ENCODE results near the gene CHIC2. TPM values are rescaled to one million over a fixed set of nuclear protein-coding genes. Genes with fewer than 3 reads are reported as not detected.

Gene CHIC2
- total and polyA plus RNA-seq, 2 of the 4 experiments (the other 2 are of a cell fraction), result 20.4 to 26.3 TPM

- H3K9me3 ChIP-seq (ENCODE audit: control insufficient read depth, insufficient read depth, low read length), result no peaks in the 10 kb centered on the region
- H4K91ac ChIP-seq (ENCODE audit: insufficient read depth, low read depth, low read length), result peak overlapping the region; percentile 69
- peaks cover 5 to 23% of the 10 kb centered on the region in 2 experiments; a peak in 3 of 4 replicates for H3K79me1 ChIP-seq (ENCODE audit: low read depth in 1 of 2, low read length in 2 of 2)
- H2BK15ac ChIP-seq (ENCODE audit: low read depth, low read length), result peak overlapping the region; percentile 94
- H3K23ac ChIP-seq (ENCODE audit: low read depth, low read length), result peak overlapping the region; percentile 83
- peak overlapping the region; percentile 34; the same call in 1 of the 2 replicates for H3K14ac ChIP-seq (replicated peaks; ENCODE audit: low read depth, low read length)
- no peak for ATAC-seq (ENCODE audit: low read depth)
- TF ChIP-seq SMC3 (IDR thresholded peaks at IDR 0.05; ENCODE audit: low read depth, low read length) (no peak), BHLHE40 (IDR thresholded peaks at IDR 0.05; ENCODE audit: low read depth, low read length) (no peak), CHD1 (IDR thresholded peaks at IDR 0.05; ENCODE audit: low read depth, low read length) (no peak), MAFK (IDR thresholded peaks at IDR 0.05; ENCODE audit: low read depth, low read length) (no peak), NFE2L2 (IDR thresholded peaks at IDR 0.05; ENCODE audit: low read depth, low read length) (no peak), MAZ (IDR thresholded peaks at IDR 0.05; ENCODE audit: borderline replicate concordance, low read depth, low read length) (no peak), FOS (IDR thresholded peaks at IDR 0.05; ENCODE audit: low read depth, low read length) (no peak), POLR2A (IDR thresholded peaks at IDR 0.05; ENCODE audit: low read depth, low read length) (no peak), ELK1 (IDR thresholded peaks at IDR 0.05; ENCODE audit: borderline replicate concordance, low read depth, low read length) (no peak), CTCF (conservative IDR thresholded peaks at IDR 0.05; ENCODE audit: low read depth, low read length) (no peak), RCOR1 (IDR thresholded peaks at IDR 0.05; ENCODE audit: insufficient replicate concordance, low read length) (no peak), MXI1 (IDR thresholded peaks at IDR 0.05; ENCODE audit: borderline replicate concordance, low read depth, low read length) (no peak), RFX5 (IDR thresholded peaks at IDR 0.05; ENCODE audit: low read depth, low read length) (no peak), CEBPB (IDR thresholded peaks at IDR 0.05; ENCODE audit: low read depth, low read length) (no peak), USF2 (IDR thresholded peaks at IDR 0.05; ENCODE audit: low read depth, low read length) (no peak), RAD21 (IDR thresholded peaks at IDR 0.05; ENCODE audit: low read length) (no peak)
- intact Hi-C loops (cut with micrococcal nuclease), result loop anchor here (10.0 kb wide), 1 partner anchor 362 kb away; no protein-coding TSS in a partner anchor
- ChIA-PET POLR2A (ENCODE audit: unreplicated experiment) (no interaction called here), CTCF (no interaction called here)
- no peaks in the 10 kb centered on the region for H3K36me3 ChIP-seq (ENCODE audit: control insufficient read depth, insufficient read depth, low read length)
- DNase-seq, result peak; percentile 71
- H4K5ac ChIP-seq (ENCODE audit: low read depth, low read length), result no peak overlapping the region; the same call in 1 of the 2 replicates
- H3K27ac ChIP-seq (ENCODE audit: insufficient read depth, low read length), result no peak overlapping the region
- no TSS peak for BruUV-seq (replicated peaks)
- peak overlapping the region; percentile 10; the same call in 1 of the 2 replicates for H3K4me2 ChIP-seq (ENCODE audit: low read depth, low read length)
- H3K56ac ChIP-seq (ENCODE audit: extremely low read depth, insufficient read depth, low read length), result no peak overlapping the region
- peak overlapping the region; percentile 39 for H2AK9ac ChIP-seq (replicated peaks; ENCODE audit: low read depth, low read length, poor library complexity)
- peak overlapping the region; percentile 59 for H2BK5ac ChIP-seq (ENCODE audit: low read depth, low read length, poor library complexity, severe bottlenecking)
- H2AK5ac ChIP-seq (ENCODE audit: low read depth, low read length), result peak overlapping the region; percentile 55
- H3K9me1 ChIP-seq (ENCODE audit: insufficient read depth, low read length), result peaks cover 16% of the 10 kb centered on the region
- no peaks in the 10 kb centered on the region for H3K27me3 ChIP-seq (ENCODE audit: control insufficient read depth, insufficient read depth, low read length)
- peak overlapping the region; percentile 67 for H3K4ac ChIP-seq (ENCODE audit: low read depth, low read length)
- H2AFZ ChIP-seq (replicated peaks; ENCODE audit: low read length, poor library complexity), result peak overlapping the region; percentile 61
- in situ Hi-C loops (cut with MboI; ENCODE audit: low sequenced_read_pairs), result loop anchor here (10.0 to 25.0 kb wide), 2 partner anchors 148 to 1055 kb away; no protein-coding TSS in a partner anchor
- H2BK20ac ChIP-seq (ENCODE audit: low read depth, low read length), result peak overlapping the region; percentile 77
- dilution Hi-C loops (cut with HindIII; ENCODE audit: low sequenced_read_pairs, unreplicated experiment), result no loop called here
- H4K20me1 ChIP-seq (ENCODE audit: insufficient read depth, low read length), result peaks cover 11% of the 10 kb centered on the region; the same call in 1 of the 2 replicates
- H4K8ac ChIP-seq (ENCODE audit: low read depth in 2 of 2, low read length in 2 of 2), result peak overlapping the region; percentile 75 to 84
- H2BK120ac ChIP-seq (ENCODE audit: low read depth, low read length), result peak overlapping the region; percentile 83
- peak overlapping the region; percentile 53; the same call in 1 of the 2 replicates for H3K18ac ChIP-seq (ENCODE audit: low read depth, low read length)
- H3K4me1 ChIP-seq (ENCODE audit: control insufficient read depth, insufficient read depth, low read length), result peaks cover 13% of the 10 kb centered on the region; the same call in 1 of the 2 replicates
- no peak overlapping the region for H3K9ac ChIP-seq (ENCODE audit: low read depth, low read length)
- 10% methylated on average over 2 of the region's 5 CpGs; no CpG with 5 or more reads in 1 of the 2 experiments for WGBS, 2 experiments (ENCODE audit: extremely low coverage in 2 of 2, insufficient read length in 1 of 2)
- no peak overlapping the region for H3K4me3 ChIP-seq (ENCODE audit: insufficient read depth, low read depth, low read length)
Observed at GRCh38 chr4:54067166-54067565, 2.8 kb upstream of the CHIC2 start.
